Measurements from ENCODE around the gene DIS3L2. TPM values are rescaled to one million over a fixed set of nuclear protein-coding genes. Genes with fewer than 3 reads are reported as not detected.
A peak's percentile ranks its signal among the peaks of the same experiment; 100 is the strongest.

DIS3L2 gene
- total and polyA plus RNA-seq, 10 donors: 9.1 to 59.8 (median 35.4) TPM

DNA sequence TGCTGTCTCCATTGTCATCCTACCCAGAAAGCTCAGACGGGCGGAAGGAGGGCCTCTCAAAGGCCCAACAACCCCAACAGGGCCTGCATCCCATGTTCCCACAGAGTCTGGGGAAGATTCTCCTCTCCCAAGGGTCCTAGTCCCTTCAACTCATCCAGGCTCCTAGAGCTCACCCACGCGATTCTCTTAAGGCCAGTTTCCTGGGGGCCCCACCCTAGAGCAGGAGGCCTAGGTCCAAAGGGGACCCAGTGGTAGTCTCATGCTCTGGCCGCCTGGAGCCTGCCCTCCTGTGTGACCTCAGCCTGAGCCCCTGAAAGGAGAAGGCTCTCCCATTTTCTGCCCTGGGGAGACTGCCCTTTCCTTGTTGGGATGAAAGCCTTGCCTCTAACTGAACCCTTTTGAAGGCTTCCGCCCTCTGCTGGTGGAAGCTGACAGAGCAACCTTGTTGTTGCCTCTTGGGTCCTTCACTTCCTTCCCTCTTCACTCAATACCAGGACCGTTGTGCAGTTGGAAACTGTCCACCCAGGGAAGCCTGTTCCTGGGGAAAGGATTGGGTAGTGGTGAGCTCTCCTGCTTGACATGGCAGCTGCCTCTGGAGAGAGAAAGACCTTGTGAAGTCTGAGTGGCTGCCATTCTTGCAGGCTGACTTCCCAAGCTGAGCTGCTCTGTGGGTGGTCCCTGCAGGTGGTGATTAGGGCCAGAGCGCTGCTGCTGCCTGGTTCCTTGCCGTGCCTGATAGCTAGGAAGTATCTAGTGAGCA, 331.1 kb downstream of the DIS3L2 start:
- no peaks in the 10 kb centered on the region for H3K27me3 ChIP-seq (replicated peaks in 1 of 7)
- no peak overlapping the region for H3K4me3 ChIP-seq
- 69 to 78% (median 73%) methylated on average over 9 of the region's 9 CpGs for WGBS, 5 donors
- no peak overlapping the region for H3K27ac ChIP-seq
- TF ChIP-seq POLR2AphosphoS5 (IDR thresholded peaks at IDR 0.05): no peak
- TF ChIP-seq, protein P1, sequence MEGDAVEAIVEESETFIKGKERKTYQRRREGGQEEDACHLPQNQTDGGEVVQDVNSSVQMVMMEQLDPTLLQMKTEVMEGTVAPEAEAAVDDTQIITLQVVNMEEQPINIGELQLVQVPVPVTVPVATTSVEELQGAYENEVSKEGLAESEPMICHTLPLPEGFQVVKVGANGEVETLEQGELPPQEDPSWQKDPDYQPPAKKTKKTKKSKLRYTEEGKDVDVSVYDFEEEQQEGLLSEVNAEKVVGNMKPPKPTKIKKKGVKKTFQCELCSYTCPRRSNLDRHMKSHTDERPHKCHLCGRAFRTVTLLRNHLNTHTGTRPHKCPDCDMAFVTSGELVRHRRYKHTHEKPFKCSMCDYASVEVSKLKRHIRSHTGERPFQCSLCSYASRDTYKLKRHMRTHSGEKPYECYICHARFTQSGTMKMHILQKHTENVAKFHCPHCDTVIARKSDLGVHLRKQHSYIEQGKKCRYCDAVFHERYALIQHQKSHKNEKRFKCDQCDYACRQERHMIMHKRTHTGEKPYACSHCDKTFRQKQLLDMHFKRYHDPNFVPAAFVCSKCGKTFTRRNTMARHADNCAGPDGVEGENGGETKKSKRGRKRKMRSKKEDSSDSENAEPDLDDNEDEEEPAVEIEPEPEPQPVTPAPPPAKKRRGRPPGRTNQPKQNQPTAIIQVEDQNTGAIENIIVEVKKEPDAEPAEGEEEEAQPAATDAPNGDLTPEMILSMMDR (IDR thresholded peaks at IDR 0.05 in 8 of 11, conservative IDR thresholded peaks at IDR 0.05 in 3 of 11): peak; percentile 25 to 84 (median 62)
- H3K4me1 ChIP-seq: peaks cover 0 to 14% (median 0%) of the 10 kb centered on the region in 6 donors
- DNase-seq: peak; percentile 84
- H3K9me3 ChIP-seq: no peaks in the 10 kb centered on the region
- intact Hi-C loops (cut with DNase I; ENCODE audit: low total_unique reads): no loop called here
- peaks cover 0 to 36% (median 4%) of the 10 kb centered on the region in 6 donors for H3K36me3 ChIP-seq

DNA sequence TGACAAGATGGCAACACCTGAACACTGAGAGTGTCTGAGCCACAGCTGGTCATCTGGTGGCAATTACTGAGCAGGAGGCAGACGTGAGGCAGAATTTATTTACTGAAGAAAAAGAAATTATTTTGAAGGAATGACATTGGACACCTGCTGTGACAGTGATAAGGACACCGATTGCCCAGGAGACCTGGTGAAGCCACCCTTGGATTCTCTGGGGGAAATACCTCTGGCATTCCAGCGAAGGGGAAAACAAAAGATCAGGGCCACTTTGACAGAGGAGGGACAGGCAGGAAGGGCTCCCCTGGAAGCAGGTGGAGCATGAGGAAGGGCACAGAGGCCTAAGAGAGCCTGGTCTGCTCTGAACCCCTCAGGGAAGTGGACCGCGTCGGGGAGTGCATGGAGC, 331.7 kb downstream of the DIS3L2 start:
- no peak for DNase-seq
- Histone ChIP-seq H3K4me3 (no peak overlapping the region), H3K4me1 (peaks cover 0 to 14% (median 0%) of the 10 kb centered on the region in 6 donors), H3K36me3 (peaks cover 0 to 36% (median 4%) of the 10 kb centered on the region in 6 donors), H3K27ac (no peak overlapping the region), H3K9me3 (no peaks in the 10 kb centered on the region), H3K27me3 (replicated peaks in 1 of 7) (no peaks in the 10 kb centered on the region)
- TF ChIP-seq, protein P1 (IDR thresholded peaks at IDR 0.05 in 8 of 11, conservative IDR thresholded peaks at IDR 0.05 in 3 of 11): no peak
- TF ChIP-seq POLR2AphosphoS5 (IDR thresholded peaks at IDR 0.05) (no peak), POLR2A (IDR thresholded peaks at IDR 0.05) (no peak)
- intact Hi-C loops (cut with DNase I; ENCODE audit: low total_unique reads): no loop called here
- WGBS, 5 donors: 90 to 97% (median 92%) methylated on average over 6 of the region's 6 CpGs

DNA sequence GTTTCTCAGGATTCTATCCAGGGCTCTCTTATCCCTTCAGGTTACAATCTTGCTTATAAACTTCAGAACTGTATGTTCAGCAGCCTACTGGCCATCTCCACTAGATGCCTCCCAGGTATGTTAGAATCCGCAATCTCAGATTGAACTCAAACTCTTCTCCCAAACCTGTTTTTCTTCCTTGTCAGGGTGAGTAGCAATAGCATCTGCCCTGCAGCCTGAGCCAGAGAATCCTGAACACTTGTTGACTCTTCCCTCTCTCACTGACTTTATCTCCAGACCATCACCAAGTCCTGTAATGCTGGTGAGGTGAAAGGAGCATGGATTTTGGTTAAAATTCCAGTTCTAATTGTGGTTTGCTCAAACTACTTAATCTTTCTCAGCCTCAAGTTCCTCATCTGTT, 334.5 kb downstream of the DIS3L2 start:
- 96 to 100% (median 97%) methylated on average over 1 of the region's 1 CpG for WGBS, 5 donors
- H3K9me3 ChIP-seq: no peaks in the 10 kb centered on the region
- intact Hi-C loops (cut with DNase I; ENCODE audit: low total_unique reads): no loop called here
- H3K27me3 ChIP-seq (replicated peaks in 1 of 7): no peaks in the 10 kb centered on the region
- peaks cover 0 to 44% (median 12%) of the 10 kb centered on the region in 6 donors for H3K36me3 ChIP-seq
- no peak overlapping the region for H3K27ac ChIP-seq
- TF ChIP-seq, protein P1 (IDR thresholded peaks at IDR 0.05 in 8 of 11, conservative IDR thresholded peaks at IDR 0.05 in 3 of 11): no peak
- TF ChIP-seq POLR2AphosphoS5 (IDR thresholded peaks at IDR 0.05): no peak
- no peak for TF ChIP-seq POLR2A (IDR thresholded peaks at IDR 0.05)
- H3K4me3 ChIP-seq: no peak overlapping the region
- no peak for DNase-seq
- peaks cover 0 to 22% (median 0%) of the 10 kb centered on the region in 6 donors for H3K4me1 ChIP-seq

DNA sequence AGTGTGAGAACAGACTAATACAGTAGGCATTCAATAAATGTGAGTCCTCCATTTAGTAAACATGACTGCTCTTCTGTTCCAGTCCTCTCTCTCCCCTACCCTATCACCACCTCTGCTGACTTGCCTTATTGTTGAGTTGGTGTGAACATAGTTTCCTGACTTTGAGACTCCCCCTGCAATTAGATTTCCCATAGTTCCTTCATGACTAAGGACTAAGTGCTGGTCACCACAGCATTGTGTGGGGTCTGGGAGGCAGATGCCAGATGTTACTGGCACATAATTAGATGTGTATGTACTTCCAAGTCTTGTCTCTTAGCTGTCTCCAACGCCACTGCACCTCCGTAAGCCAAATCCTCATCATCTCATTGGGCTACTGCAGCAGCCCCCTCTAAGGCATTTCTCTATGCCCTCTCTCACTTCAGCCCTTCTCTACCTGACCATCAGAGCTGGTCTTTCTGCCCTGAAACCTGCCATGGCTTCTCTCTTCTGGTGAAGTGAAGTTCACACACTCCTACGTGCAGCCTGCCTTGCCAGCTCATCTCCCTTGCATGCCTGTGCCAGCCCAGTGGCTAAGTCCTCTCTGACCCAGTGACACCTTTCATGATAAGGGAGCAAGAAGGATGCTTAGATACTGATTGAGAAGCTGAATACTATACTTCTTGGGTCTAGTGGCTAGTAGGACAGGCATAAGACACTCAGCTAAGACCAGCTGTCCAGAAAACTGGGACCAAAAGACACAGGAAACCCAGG, 335.4 kb downstream of the DIS3L2 start:
- Histone ChIP-seq H3K36me3 (peaks cover 0 to 52% (median 16%) of the 10 kb centered on the region in 6 donors), H3K27me3 (replicated peaks in 1 of 7) (no peaks in the 10 kb centered on the region), H3K27ac (no peak overlapping the region), H3K9me3 (no peaks in the 10 kb centered on the region), H3K4me1 (peaks cover 0 to 22% (median 0%) of the 10 kb centered on the region in 6 donors), H3K4me3 (no peak overlapping the region)
- DNase-seq: no peak
- WGBS, 5 donors: 93 to 98% (median 96%) methylated on average over 3 of the region's 3 CpGs
- TF ChIP-seq, protein P1 (IDR thresholded peaks at IDR 0.05 in 8 of 11, conservative IDR thresholded peaks at IDR 0.05 in 3 of 11): no peak
- TF ChIP-seq POLR2A (IDR thresholded peaks at IDR 0.05) (no peak), POLR2AphosphoS5 (IDR thresholded peaks at IDR 0.05) (no peak)
- intact Hi-C loops (cut with DNase I; ENCODE audit: low total_unique reads): no loop called here
